Endothelial cell of umbilical vein (primary cell): ENCODE data around the gene ROPN1. TPM values are rescaled to one million over a fixed set of nuclear protein-coding genes. Genes with fewer than 3 reads are reported as not detected.

Source experiments
- BruUV-seq: library from RNA; stranded (reverse); fragments of 400-500 nt; replicated peaks from 2 replicates; lab custom pipeline; 2021; lab: Mats Ljungman, UMichigan
- CTCF ChIA-PET: fragments of 300-600, 350-600 bp; sonication (Branson Sonifier 250); formaldehyde crosslinking; loops from one replicate; lab custom pipeline; 2021; ENCODE audit warnings: antibody characterized with exemption, inconsistent platforms; lab: Charles Lee
- POLR2A ChIA-PET: fragments of 300-600, 350-600 bp; sonication (Branson Sonifier 250); formaldehyde crosslinking; loops from one replicate; lab custom pipeline; 2021; ENCODE audit warnings: antibody characterized with exemption, inconsistent platforms; lab: Charles Lee
- DNase-seq: peaks from one replicate; pipeline ENCODE4 v3.0.0-alpha.2; 2011; ENCODE audit warnings: low read depth, low spot score
- FAIRE-seq: peaks from 2 replicates; lab custom pipeline; 2011; peaks lifted over from hg19 to GRCh38; lab: Jason Lieb, UNC
- H2AFZ ChIP-seq: 2 replicates; pipeline ENCODE4 v1.6.0; 2012; ENCODE audit warnings: low read depth, low read length, control low read depth, inconsistent platforms
- H3K27ac ChIP-seq: 2 replicates; pipeline ENCODE4 v1.5.1; 2011; ENCODE audit warnings: low read depth, mild to moderate bottlenecking, control low read depth, low read length, moderate library complexity; ENCODE audit not compliant: insufficient read depth
- H3K27me3 ChIP-seq, 2 experiments: 2 replicates each; pipeline versions ENCODE4 v1.6.0 to v1.6.1; 2011; ENCODE audit warnings: low read length in 2 of 2, mixed read lengths in 1 of 2; ENCODE audit not compliant: control insufficient read depth in 2 of 2, insufficient read depth in 2 of 2
- H3K36me3 ChIP-seq, 2 experiments: 2 replicates in 1 of 2; 3 replicates in 1 of 2; pipeline ENCODE4 v1.5.1; 2011; ENCODE audit warnings: low read length in 2 of 2, mild to moderate bottlenecking in 1 of 2, moderate library complexity in 1 of 2; ENCODE audit not compliant: control insufficient read depth in 2 of 2, insufficient read depth in 2 of 2; ENCODE audit errors: extremely low read depth in 1 of 2
- H3K4me1 ChIP-seq: 3 replicates; pipeline ENCODE4 v1.5.1; 2011; ENCODE audit warnings: mild to moderate bottlenecking, low read length; ENCODE audit not compliant: control insufficient read depth, insufficient read depth; ENCODE audit errors: extremely low read depth
- H3K4me2 ChIP-seq: 2 replicates; pipeline ENCODE4 v1.6.1; 2011; ENCODE audit warnings: low read length, control low read depth, mixed read lengths; ENCODE audit not compliant: insufficient read depth
- H3K4me3 ChIP-seq, 3 experiments: fragments of 200-600 bp in 1 of 3; sonication (generic), shearing (Covaris generic) in 1 of 3; replicated peaks in 1 of 3; 2 replicates each; pipeline ENCODE4 v1.5.1; 2011 to 2016; ENCODE audit warnings: control low read depth in 3 of 3, low read length in 3 of 3, mild to moderate bottlenecking in 2 of 3, inconsistent platforms in 1 of 3, low read depth in 1 of 3, moderate library complexity in 1 of 3; ENCODE audit not compliant: insufficient read depth in 1 of 3
- H3K79me2 ChIP-seq: 2 replicates; pipeline ENCODE4 v1.6.0; 2012; ENCODE audit warnings: low read length, inconsistent platforms; ENCODE audit not compliant: control insufficient read depth, insufficient read depth
- H3K9ac ChIP-seq: replicated peaks from 2 replicates; pipeline ENCODE3; 2011; ENCODE audit warnings: low read length, control low read depth; ENCODE audit not compliant: insufficient read depth; ENCODE audit errors: extremely low read depth
- H3K9me1 ChIP-seq: replicated peaks from 3 replicates; pipeline ENCODE4 v1.6.0; 2011; ENCODE audit warnings: mild to moderate bottlenecking, low read length; ENCODE audit not compliant: control insufficient read depth, insufficient read depth; ENCODE audit errors: extremely low read depth
- H3K9me3 ChIP-seq: replicated peaks from 2 replicates; pipeline ENCODE4 v1.5.1; 2012; ENCODE audit warnings: low read length, inconsistent platforms; ENCODE audit not compliant: control insufficient read depth, insufficient read depth
- H4K20me1 ChIP-seq: replicated peaks from 2 replicates; pipeline ENCODE3; 2011; ENCODE audit warnings: mild to moderate bottlenecking, low read length; ENCODE audit not compliant: control insufficient read depth, insufficient read depth; ENCODE audit errors: extremely low read depth
- CTCF ChIP-seq, 2 donors: IDR thresholded peaks; 1 replicate in 1 of 2; 2 replicates in 1 of 2; pipeline ENCODE4 v1.5.1; 2011; ENCODE audit warnings: low read length in 2 of 2, mild to moderate bottlenecking in 2 of 2, moderate library complexity in 2 of 2, control low read depth in 1 of 2, inconsistent platforms in 1 of 2, low read depth in 1 of 2; ENCODE audit not compliant: insufficient read depth in 1 of 2; ENCODE audit errors: extremely low read depth in 1 of 2
- EZH2 ChIP-seq: IDR thresholded peaks from 2 replicates; pipeline ENCODE4 v1.6.1; 2012; ENCODE audit warnings: borderline replicate concordance, low read depth, mild to moderate bottlenecking, moderate library complexity, low read length, inconsistent platforms; ENCODE audit not compliant: severe bottlenecking
- FOS ChIP-seq: IDR thresholded peaks from 2 replicates; pipeline ENCODE4 v1.6.1; 2011; ENCODE audit warnings: mild to moderate bottlenecking, low read length, moderate library complexity, borderline replicate concordance; ENCODE audit not compliant: insufficient read depth
- GATA2 ChIP-seq: IDR thresholded peaks from 2 replicates; pipeline ENCODE4 v1.7.0; 2011; ENCODE audit warnings: low read depth, mild to moderate bottlenecking, moderate library complexity, mixed read lengths, low read length; ENCODE audit not compliant: insufficient read length, insufficient read depth
- JUN ChIP-seq: IDR thresholded peaks from 2 replicates; pipeline ENCODE4 v1.6.1; 2011; ENCODE audit warnings: borderline replicate concordance, low read depth; ENCODE audit not compliant: insufficient read length, insufficient read depth
- MAX ChIP-seq: IDR thresholded peaks from 2 replicates; pipeline ENCODE4 v1.6.1; 2011; ENCODE audit not compliant: insufficient read depth, insufficient read length
- MYC ChIP-seq: IDR thresholded peaks from one replicate; pipeline ENCODE4 v1.6.1; 2011; ENCODE audit warnings: mild to moderate bottlenecking, low read depth, low read length
- POLR2A ChIP-seq: IDR thresholded peaks from 2 replicates; pipeline ENCODE4 v1.6.1; 2012; ENCODE audit warnings: low read depth, mild to moderate bottlenecking, control low read depth, low read length
- POLR2AphosphoS5 ChIP-seq: IDR thresholded peaks from 2 replicates; pipeline ENCODE4 v1.6.1; 2012; ENCODE audit warnings: low read depth, mild to moderate bottlenecking, control low read depth, low read length, moderate library complexity; ENCODE audit not compliant: insufficient read depth
- dilution Hi-C: fragments of 300-500 bp; cut with MboI; formaldehyde crosslinking; loops from one replicate; pipeline ENCODE4 v1.15.0; 2019; ENCODE audit warnings: low sequenced_read_pairs; ENCODE audit not compliant: extremely low pct_ligation_motif_present
- intact Hi-C: fragments of 100-400 bp; cut with micrococcal nuclease; formaldehyde crosslinking; loops from one replicate; pipeline ENCODE4 v1.10.0; 2022
- polyA plus RNA-seq, 4 experiments: library from polyadenylated mRNA; depleted of rRNA in 3 of 4; stranded (reverse) in 3 of 4; unstranded in 1 of 4; fragments of >200 nt; gene quantifications; 2 replicates each; pipeline versions ENCODE4 v1.2.1 to v1.2.3, GENCODE V29; 2011 to 2012; ENCODE audit warnings: missing spikeins in 1 of 4
- total RNA-seq: library from RNA; stranded (reverse); gene quantifications from 2 replicates; pipeline ENCODE4 v1.2.3, GENCODE V29; 2021

The ROPN1 gene
- total and polyA plus RNA-seq, 2 donors (not counting 3 experiments of a cell fraction or from before 2014, with no cell fraction given), result not detected

- H3K36me3 ChIP-seq, result peaks cover 7 to 11% of the 10 kb centered on the region in 2 experiments
- POLR2A ChIA-PET, result no interaction called here
Measured at GRCh38 chr3:123947482-123947881, 44.4 kb downstream of the ROPN1 start.

More at GRCh38 chr3:123947482-123947881, 44.4 kb downstream of the ROPN1 start:
- Histone ChIP-seq H3K79me2 (no peaks in the 10 kb centered on the region), H3K27ac (no peak overlapping the region), H3K4me2 (no peak overlapping the region), H3K9me3 (no peaks in the 10 kb centered on the region), H3K4me3 (no peak overlapping the region), H4K20me1 (no peaks in the 10 kb centered on the region), H3K4me1 (no peaks in the 10 kb centered on the region), H2AFZ (no peak overlapping the region), H3K9me1 (no peaks in the 10 kb centered on the region), H3K27me3 (no peaks in the 10 kb centered on the region), H3K9ac (no peak overlapping the region)
- DNase-seq (no peak), FAIRE-seq (no peak)
- no TSS peak for BruUV-seq
- CTCF ChIA-PET, result no interaction called here
- intact Hi-C loops, result no loop called here
- dilution Hi-C loops, result no loop called here
- TF ChIP-seq MAX, result no peak
- TF ChIP-seq EZH2, result no peak
- no peak for TF ChIP-seq GATA2
- no peak for TF ChIP-seq FOS
- TF ChIP-seq POLR2AphosphoS5, result no peak
- no peak for TF ChIP-seq POLR2A
- no peak for TF ChIP-seq MYC
- TF ChIP-seq CTCF (IDR thresholded peaks at IDR 0.05; ENCODE audit: extremely low read depth in 1 of 2, insufficient read depth in 1 of 2, low read depth in 1 of 2, low read length in 2 of 2), result no peak
- TF ChIP-seq JUN, result no peak
